Measurements from ENCODE around the gene MCM5.

MCM5 gene

GRCh38 chr22:35404176-35404575 lies 4.2 kb downstream of the MCM5 start:
- no peak for DNase-seq

DNA sequence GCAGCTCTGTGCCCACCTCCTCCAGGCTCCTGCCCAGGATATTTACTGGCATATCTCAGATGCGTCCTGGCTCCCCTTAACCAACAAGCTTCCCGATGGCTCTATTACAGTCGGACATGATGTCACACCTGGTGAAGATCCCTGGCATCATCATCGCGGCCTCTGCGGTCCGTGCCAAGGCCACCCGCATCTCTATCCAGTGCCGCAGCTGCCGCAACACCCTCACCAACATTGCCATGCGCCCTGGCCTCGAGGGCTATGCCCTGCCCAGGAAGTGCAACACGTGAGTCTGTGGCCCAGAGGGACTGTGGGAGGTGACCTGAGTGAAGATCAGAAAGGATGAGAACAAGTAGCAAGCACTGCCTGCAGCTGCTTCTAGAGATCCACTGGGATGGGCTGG lies 6.5 kb downstream of the MCM5 start:
- no peak for DNase-seq

GRCh38 chr22:35407362-35407761 lies 7.4 kb downstream of the MCM5 start:
- DNase-seq = peak; percentile 53

GRCh38 chr22:35409783-35410662 lies 10.1 kb downstream of the MCM5 start:
- peak; percentile 97 for DNase-seq

DNA sequence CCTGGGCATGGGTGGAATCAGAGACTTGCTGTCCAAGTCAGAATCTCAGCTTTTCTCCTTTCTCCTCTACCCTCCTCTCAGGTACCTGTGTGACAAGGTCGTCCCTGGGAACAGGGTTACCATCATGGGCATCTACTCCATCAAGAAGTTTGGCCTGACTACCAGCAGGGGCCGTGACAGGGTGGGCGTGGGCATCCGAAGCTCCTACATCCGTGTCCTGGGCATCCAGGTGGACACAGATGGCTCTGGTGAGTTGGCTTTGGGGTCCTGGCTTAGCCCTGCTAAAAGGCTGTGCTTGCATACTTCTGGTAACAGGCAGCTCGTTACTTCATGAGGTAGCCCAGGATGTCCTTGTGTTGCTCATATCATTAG lies 10.7 kb downstream of the MCM5 start:
- no peak for DNase-seq

DNA sequence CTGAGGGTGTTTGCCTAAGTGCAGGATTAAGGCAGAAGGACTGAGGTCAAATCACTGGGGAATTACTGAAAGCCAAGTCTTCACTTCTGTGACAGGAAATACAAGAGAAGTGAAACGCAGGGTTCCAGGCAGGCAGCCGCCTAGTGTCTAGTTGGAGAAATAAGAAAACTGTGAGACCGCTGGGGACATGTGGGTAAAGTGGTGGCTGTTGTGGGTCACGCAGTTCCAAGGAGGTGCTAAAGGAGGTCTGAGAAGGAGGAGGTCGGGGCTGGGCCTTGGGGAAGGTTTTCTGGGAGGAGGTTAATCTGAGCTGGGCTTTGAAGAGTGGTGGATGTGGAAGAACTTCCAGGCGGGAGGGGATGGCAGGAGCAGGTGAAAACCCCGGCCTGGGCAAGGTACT lies 11.2 kb downstream of the MCM5 start:
- DNase-seq = peak; percentile 85

DNA sequence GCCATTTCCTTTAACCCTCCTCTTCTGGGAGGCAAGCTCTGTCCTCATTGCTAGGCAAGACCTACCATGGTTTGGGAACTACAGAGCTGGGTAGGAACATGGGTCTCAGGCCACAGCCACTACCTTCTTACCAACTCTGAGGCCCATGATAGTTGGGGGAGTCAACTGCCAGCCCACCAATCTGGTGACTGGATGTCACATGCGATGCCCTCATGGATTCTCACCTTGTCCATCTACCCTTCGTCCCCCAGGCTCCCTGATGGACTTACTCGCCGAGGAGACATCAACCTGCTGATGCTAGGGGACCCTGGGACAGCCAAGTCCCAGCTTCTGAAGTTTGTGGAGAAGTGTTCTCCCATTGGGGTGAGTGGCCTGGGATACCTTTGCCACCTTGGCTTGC lies 13.7 kb downstream of the MCM5 start:
- DNase-seq = no peak

GRCh38 chr22:35417606-35418005 lies 17.7 kb downstream of the MCM5 start:
- DNase-seq = no peak

- DNase-seq = no peak
Measured at GRCh38 chr22:35418088-35418487, 18.1 kb downstream of the MCM5 start.

DNA sequence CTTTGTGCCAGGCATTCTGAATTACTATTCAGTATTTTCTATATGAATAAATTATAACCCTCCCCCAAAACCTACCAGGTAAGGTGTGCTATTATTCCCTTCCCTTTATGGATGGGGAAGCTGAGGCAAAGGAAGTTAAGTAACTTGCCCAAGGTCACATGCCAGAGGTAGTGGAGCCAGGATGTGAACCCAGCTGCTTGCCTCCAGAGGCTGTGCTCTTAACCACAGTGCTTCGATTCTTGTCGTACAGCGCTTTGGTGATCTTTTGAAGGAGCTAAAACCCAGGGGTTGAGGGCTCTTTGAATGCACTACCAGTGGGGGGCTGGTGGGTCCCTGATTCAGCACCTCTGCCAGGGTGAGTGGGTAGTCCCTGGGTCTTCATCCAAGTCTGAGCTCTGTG lies 18.8 kb downstream of the MCM5 start:
- DNase-seq = no peak

- DNase-seq = no peak
Measured at GRCh38 chr22:35419756-35420155, 19.8 kb downstream of the MCM5 start.

GRCh38 chr22:35421121-35421520 lies 21.2 kb downstream of the MCM5 start:
- DNase-seq = no peak

- DNase-seq = no peak
Measured at GRCh38 chr22:35422145-35422544, 22.2 kb downstream of the MCM5 start.

GRCh38 chr22:35422936-35423335 lies 23.0 kb downstream of the MCM5 start:
- DNase-seq = no peak

GRCh38 chr22:35424081-35424480 lies 24.1 kb downstream of the MCM5 start:
- no peak for DNase-seq

DNA sequence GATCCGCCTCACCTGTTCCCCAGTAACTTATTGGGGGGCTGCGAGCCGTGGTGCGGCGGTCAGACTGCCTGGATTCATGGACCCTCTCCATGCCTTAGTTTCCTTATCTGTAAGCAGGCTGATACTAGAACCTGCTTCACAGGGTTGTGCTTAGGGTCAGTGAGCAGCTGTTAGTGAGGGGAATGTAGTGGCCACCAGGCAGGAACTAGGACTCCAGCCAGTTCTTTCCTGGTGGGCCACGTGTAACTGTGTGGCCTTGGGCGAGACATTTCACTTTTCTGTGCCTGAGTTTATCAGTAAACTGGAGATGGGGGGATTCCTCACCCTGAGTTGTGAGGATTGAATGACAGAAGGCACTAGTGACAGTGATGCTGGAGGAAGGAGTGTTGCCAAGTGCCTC lies 24.8 kb downstream of the MCM5 start:
- no peak for DNase-seq

DNA sequence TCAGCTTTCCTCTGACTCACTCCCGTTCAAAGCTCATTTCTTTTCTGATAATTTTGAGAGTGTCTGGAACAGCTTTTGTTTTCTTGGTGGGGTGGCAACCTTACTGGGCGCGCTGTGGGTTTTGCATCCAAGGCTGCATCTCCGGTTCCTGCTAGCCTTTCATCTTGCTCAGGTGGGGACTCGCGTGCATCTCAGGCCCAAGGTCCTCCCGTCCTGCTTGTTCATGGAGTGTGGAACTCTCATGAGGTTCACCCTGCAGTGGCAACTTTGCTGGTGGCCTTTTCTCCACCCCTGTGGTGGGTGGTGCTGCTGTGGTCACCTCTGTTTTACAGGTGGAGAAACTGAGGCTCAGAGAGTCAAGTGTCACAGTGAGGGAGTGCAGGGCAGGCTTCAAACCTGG lies 25.6 kb downstream of the MCM5 start:
- DNase-seq = no peak

DNA sequence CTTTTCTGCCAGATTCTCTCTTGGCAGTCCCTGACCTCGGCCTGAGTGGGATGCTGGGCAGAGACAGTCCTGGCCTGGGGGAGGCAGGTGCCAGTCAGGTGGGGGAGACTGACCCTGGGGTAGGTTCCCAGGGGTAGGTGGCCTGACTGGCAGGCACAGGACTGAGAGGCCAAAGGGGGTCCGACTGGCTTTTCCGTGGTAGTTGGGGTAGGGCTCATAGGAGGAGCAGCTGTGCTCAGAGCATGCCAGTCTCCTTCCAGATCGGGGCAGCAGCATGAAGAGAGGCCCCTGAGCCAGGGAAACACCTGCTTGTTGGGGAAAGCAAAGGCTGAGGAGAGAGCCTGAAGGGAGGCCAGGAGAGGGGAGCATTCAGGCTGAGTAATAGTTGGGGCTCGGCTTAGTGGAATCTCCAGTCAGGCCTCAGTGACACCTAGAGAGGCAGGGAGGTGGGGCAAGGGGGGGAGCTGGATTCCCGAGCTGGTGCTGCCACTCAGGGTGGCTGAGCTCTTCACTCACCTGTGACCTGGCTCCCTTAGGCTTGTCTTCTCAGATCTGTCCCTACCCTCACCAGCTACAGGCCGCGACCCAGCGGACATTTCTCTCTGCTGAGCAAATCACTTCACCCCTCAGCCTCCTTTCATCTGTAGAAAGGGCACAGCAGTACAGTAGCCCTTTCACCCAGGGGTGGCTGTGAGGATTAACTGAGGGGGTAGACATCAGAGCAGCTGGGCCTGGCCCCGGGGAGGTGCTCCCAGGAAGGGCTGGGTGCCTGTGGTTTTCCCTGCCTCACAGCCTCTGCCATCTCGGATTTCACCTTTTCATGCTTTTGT lies 26.2 kb downstream of the MCM5 start:
- no peak for DNase-seq

DNA sequence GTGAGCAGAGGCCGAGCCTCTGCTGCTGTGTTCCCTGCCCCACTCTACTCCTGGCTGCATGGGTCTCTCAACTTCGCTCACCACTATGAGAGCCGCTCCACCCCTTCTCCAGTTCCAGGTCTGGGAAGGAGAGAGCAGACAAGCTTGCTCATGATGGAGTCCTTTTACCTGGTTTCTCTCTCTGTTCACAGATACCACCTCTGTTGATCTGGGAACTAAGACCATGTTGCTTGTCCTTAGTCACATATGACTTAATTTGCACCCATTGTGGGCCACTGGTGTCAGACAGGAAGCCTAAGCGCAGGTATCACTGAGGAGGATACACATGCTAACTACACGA lies 26.8 kb downstream of the MCM5 start:
- DNase-seq = no peak

DNA sequence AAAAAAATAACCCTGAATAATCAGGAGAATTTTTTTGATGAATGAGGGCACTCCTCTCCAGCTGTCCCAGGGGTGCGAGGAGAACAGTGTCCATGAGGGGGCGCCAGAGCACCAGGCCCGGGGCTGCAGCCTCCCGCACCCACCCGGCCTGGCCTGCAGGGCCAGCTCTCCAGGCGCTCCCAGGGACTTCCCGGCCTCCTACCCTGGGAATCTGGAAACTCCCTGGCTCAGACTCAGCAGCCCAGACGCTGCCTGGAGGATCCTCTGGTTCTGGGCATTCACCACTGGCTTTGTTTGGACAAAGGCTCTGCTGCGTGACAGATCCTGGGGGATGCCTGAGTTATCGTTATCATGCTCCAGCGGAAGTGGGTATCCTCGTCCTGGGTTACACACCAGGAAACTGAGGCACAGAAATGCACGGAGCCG lies 31.0 kb downstream of the MCM5 start:
- DNase-seq = peak; percentile 87

GRCh38 chr22:35431483-35432227 lies 31.7 kb downstream of the MCM5 start:
- no peak for DNase-seq

DNA sequence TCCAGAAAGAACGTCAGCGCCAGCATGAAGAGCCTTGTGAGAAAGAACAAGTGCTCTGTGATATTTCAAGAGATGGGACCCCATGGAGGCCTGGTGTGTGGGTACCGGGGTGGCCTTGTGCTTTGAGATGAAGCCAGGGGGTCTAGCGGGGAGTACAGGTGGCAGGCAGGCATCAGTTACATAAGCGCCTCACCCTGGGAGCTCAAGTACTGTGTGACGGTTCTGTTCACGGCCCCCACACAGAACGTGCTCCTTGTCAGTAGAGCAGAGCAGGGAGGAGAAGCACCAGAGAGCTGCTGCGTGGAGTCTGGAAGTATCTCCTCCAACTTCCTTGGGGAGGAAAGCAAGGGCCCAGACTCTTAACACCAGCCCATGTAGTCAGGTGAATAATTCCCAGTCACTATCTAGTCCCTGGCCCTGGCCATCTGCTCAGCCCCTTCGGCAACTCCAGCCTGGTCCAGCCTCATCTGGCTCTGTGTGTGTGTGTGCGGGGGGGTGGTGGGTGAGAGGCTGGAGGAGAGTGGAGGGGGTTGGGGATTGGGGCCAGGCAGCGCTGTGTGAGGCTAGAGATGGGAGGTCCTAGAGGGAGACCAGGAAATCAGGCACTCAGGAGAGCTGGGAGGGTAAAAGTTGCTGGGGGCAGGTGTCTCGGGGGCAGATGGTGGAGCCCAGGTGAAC lies 32.4 kb downstream of the MCM5 start:
- DNase-seq = no peak
